HL-60 (cell line): ENCODE measurements around the gene COA7.
"Not testable (repeated sequence)": the region's sequence is repeated elsewhere in the genome, so short reads cannot be mapped to it uniquely, and the experiment has no call there.

ENCODE experiments used
- GABPA ChIP-seq: IDR thresholded peaks from 2 replicates; pipeline ENCODE4 v1.6.1; 2012; ENCODE audit warnings: low read depth
- SPI1 ChIP-seq: IDR thresholded peaks from 2 replicates; pipeline ENCODE4 v1.6.1; 2012; ENCODE audit warnings: low read depth, mild to moderate bottlenecking, borderline replicate concordance
- TF ChIP-seq, protein P1 (sequence below): IDR thresholded peaks from one replicate; pipeline ENCODE4 v1.5.1; 2011; ENCODE audit warnings: low read length, control low read depth, inconsistent platforms; ENCODE audit not compliant: insufficient read depth

DNA sequence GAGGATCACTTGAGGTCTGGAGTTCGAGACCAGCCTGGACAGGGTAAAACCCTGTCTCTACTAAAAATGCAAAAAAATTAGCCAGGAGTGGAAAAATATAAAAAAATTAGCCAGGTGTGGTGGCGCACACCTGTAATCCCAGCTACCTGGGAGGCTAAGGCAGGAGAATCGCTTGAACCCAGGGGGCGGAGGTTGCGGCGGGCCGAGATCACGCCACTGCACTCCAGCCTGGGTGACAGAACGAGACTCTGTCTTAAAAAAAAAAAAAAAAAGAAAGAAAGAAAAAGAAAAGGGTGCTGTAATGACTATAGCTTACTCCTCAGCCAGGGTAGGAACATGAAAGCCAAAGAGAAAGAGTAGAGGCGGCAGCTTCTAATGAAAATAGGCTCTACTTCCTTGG lies 4.8 kb downstream of the COA7 start:
- TF ChIP-seq, protein P1, sequence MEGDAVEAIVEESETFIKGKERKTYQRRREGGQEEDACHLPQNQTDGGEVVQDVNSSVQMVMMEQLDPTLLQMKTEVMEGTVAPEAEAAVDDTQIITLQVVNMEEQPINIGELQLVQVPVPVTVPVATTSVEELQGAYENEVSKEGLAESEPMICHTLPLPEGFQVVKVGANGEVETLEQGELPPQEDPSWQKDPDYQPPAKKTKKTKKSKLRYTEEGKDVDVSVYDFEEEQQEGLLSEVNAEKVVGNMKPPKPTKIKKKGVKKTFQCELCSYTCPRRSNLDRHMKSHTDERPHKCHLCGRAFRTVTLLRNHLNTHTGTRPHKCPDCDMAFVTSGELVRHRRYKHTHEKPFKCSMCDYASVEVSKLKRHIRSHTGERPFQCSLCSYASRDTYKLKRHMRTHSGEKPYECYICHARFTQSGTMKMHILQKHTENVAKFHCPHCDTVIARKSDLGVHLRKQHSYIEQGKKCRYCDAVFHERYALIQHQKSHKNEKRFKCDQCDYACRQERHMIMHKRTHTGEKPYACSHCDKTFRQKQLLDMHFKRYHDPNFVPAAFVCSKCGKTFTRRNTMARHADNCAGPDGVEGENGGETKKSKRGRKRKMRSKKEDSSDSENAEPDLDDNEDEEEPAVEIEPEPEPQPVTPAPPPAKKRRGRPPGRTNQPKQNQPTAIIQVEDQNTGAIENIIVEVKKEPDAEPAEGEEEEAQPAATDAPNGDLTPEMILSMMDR = not testable (repeated sequence)
- not testable (repeated sequence) for TF ChIP-seq GABPA, SPI1
